Measurements from ENCODE around the gene KLK2.

DNA sequence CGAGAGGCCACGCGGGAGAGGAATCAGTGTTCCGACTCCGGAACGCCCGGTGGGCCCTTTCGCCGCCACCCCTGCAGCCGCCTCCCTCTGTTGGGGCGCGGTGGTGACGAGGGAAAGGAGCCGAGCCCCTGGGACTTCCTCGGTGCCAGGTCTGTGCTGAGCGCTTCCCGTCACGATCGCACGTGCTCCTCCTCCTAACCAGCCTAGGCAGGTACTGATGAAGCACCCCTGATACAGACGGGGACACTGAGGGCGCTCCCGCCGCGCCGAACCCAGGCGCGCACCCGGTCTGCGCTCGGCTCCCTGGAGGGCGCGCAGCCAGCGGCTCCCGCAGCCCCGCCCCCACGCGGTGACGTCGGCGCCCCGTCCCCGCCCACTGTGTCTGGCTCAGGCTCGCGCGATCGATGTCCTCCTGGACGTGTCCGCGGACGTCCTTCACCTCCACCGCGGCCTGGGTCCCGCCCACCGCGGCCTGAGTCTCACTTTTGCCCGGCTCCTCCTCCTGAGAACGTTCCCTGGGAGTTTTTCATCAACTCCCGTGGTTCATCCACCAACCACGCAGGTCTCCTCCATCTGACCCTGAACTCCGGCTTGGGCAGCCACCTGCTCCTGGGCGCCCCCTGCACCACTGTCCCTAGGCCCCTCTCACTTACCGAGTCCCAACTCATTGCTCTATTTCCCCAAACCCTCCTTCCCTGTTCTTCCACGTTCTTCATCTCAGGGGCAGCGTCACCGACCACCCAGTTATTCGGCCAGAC lies 37.3 kb upstream of the KLK2 start:
- no peak for TF ChIP-seq ZNF703 (CRISPR knock-in tag; IDR thresholded peaks at IDR 0.05; ENCODE audit: borderline replicate concordance)
- no peak for TF ChIP-seq KLF11 (CRISPR knock-in tag; IDR thresholded peaks at IDR 0.05)
- no peak for TF ChIP-seq FOXM1 (CRISPR knock-in tag; IDR thresholded peaks at IDR 0.05)
- no peak; the same call in 1 of the 2 replicates for TF ChIP-seq POLR2AphosphoS5 (IDR thresholded peaks at IDR 0.05; ENCODE audit: low read depth, low read length)
- no peak for TF ChIP-seq NR1H2 (CRISPR knock-in tag; IDR thresholded peaks at IDR 0.05; ENCODE audit: borderline replicate concordance, low read depth)
- no peak for TF ChIP-seq ZNF333 (CRISPR knock-in tag; IDR thresholded peaks at IDR 0.05; ENCODE audit: borderline replicate concordance)
- TF ChIP-seq ZNF260 (CRISPR knock-in tag; IDR thresholded peaks at IDR 0.05; ENCODE audit: borderline replicate concordance, low read depth) = no peak
- TF ChIP-seq ZSCAN30 (CRISPR knock-in tag; IDR thresholded peaks at IDR 0.05) = no peak
- TF ChIP-seq, protein P1, sequence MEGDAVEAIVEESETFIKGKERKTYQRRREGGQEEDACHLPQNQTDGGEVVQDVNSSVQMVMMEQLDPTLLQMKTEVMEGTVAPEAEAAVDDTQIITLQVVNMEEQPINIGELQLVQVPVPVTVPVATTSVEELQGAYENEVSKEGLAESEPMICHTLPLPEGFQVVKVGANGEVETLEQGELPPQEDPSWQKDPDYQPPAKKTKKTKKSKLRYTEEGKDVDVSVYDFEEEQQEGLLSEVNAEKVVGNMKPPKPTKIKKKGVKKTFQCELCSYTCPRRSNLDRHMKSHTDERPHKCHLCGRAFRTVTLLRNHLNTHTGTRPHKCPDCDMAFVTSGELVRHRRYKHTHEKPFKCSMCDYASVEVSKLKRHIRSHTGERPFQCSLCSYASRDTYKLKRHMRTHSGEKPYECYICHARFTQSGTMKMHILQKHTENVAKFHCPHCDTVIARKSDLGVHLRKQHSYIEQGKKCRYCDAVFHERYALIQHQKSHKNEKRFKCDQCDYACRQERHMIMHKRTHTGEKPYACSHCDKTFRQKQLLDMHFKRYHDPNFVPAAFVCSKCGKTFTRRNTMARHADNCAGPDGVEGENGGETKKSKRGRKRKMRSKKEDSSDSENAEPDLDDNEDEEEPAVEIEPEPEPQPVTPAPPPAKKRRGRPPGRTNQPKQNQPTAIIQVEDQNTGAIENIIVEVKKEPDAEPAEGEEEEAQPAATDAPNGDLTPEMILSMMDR (CRISPR knock-in tag; IDR thresholded peaks at IDR 0.05) = peak; percentile 45
- TF ChIP-seq GABPA (IDR thresholded peaks at IDR 0.05; ENCODE audit: low read depth, low read length) = no peak
- no peak for TF ChIP-seq GABPA (CRISPR knock-in tag; IDR thresholded peaks at IDR 0.05; ENCODE audit: low read depth)
- TF ChIP-seq, protein P2, sequence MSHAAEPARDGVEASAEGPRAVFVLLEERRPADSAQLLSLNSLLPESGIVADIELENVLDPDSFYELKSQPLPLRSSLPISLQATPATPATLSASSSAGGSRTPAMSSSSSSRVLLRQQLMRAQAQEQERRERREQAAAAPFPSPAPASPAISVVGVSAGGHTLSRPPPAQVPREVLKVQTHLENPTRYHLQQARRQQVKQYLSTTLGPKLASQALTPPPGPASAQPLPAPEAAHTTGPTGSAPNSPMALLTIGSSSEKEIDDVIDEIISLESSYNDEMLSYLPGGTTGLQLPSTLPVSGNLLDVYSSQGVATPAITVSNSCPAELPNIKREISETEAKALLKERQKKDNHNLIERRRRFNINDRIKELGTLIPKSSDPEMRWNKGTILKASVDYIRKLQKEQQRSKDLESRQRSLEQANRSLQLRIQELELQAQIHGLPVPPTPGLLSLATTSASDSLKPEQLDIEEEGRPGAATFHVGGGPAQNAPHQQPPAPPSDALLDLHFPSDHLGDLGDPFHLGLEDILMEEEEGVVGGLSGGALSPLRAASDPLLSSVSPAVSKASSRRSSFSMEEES (CRISPR knock-in tag; IDR thresholded peaks at IDR 0.05) = no peak

Measured in HepG2 (cell line).